ENCODE measurements around the gene PALMD.

DNA sequence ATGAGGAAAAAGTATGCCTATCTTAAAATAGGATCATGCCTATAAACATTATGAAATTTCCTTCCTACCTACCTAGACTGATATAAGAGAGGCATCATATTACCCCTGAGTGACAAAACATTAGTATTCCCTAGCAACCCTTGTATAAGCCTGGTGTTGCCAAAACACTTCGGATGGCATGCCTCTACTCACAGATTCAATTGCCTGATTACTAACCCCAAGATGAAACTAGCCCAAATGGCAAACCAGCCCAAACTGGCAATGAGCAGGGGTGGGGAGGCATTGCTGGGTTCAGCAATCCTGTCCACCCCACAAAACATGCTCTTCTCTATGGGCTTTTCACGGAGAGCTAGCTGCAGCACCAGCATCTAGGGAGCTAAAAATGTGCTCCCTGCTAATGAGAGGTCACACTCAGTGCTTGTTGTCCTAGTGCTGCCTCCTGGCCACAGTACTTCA is 13.9 kb downstream of the PALMD start:
- TF ChIP-seq, protein P1, sequence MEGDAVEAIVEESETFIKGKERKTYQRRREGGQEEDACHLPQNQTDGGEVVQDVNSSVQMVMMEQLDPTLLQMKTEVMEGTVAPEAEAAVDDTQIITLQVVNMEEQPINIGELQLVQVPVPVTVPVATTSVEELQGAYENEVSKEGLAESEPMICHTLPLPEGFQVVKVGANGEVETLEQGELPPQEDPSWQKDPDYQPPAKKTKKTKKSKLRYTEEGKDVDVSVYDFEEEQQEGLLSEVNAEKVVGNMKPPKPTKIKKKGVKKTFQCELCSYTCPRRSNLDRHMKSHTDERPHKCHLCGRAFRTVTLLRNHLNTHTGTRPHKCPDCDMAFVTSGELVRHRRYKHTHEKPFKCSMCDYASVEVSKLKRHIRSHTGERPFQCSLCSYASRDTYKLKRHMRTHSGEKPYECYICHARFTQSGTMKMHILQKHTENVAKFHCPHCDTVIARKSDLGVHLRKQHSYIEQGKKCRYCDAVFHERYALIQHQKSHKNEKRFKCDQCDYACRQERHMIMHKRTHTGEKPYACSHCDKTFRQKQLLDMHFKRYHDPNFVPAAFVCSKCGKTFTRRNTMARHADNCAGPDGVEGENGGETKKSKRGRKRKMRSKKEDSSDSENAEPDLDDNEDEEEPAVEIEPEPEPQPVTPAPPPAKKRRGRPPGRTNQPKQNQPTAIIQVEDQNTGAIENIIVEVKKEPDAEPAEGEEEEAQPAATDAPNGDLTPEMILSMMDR (IDR thresholded peaks at IDR 0.05), result no peak
- TF ChIP-seq POLR2A (IDR thresholded peaks at IDR 0.05), result no peak
